Embryonic facial prominence (tissue), 1 donor: ENCODE results near the gene DENND4A.
"Not testable (repeated sequence)": the region's sequence is repeated elsewhere in the genome, so short reads cannot be mapped to it uniquely, and the experiment has no call there.

ENCODE experiments used
- DNase-seq: peaks from one replicate; pipeline ENCODE4 v3.0.0-alpha.2; 2016; ENCODE audit errors: extremely low spot score

DENND4A gene

DNA sequence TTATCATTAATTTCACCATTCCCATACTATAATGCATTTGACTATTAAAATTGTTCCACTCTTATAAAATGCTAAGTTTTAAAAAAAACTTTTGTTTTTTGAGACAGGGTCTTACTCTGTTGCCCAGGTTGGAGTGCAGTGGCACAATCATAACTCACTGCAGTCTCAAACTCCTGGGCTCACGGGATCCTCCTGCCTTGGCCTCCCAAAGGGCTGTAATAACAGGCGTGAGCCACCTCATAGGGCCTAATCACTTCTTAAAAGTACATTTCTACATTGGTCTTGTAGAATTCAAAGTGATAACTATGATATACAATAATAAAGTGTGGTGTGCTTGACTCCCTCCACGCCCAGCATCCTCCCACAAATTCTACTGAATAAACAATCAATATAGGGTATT lies 3.0 kb downstream of the DENND4A start:
- DNase-seq = no peak

DNA sequence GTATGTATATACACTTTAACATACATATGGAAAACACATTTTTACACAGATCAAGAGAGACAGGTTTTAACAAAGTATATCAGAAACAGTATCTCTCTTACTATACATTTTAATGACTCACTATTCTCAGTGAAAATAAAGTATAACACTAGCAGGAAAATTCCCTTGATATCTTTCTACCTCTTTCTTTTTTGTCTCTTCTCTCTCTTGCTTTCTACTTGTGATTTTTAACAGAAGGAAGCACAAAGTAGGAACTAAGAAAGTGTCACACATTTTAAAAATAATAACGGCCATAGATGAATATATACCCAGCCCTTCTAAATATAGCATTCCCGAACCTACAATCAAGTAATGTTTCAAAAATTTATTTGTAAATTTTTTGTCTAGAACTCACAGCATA lies 4.8 kb downstream of the DENND4A start:
- DNase-seq = no peak

DNA sequence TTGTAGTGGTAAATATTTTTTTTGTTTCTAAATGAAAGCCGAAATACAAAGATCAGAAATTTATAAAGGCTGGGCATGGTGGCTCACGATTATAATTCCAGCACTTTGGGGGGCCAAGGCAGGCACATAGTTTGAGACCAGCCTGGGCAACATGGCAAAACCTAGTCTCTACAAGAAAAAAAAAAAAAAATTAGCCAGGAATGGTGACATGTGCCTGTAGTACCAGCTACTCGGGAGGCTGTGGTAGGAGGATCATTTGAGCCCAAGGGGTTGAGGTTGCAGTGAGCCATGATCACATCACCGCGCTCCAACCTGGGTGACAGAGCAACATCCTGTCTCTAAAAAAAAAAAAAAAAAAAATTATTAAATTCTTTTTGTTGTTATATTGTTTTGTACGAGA lies 6.9 kb downstream of the DENND4A start:
- DNase-seq = no peak

DNA sequence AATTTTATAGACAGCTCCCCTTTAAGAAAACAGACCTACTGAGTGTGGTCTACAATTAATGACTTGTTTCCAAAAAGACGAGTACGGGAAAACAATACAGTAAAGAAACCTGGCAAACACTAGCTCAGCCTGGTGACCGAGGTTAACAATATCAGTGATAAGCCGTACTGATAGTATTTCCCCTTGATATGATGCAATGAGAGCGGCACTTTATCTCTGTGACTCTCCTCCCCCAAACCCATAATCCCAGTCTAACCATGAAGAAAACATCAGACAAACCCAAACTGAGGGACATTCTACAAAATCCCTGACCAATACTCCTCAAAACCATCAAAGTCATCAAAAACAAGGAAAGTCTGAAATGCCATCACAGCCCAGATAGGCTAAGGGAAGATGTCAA lies 8.2 kb downstream of the DENND4A start:
- DNase-seq = no peak

DNA sequence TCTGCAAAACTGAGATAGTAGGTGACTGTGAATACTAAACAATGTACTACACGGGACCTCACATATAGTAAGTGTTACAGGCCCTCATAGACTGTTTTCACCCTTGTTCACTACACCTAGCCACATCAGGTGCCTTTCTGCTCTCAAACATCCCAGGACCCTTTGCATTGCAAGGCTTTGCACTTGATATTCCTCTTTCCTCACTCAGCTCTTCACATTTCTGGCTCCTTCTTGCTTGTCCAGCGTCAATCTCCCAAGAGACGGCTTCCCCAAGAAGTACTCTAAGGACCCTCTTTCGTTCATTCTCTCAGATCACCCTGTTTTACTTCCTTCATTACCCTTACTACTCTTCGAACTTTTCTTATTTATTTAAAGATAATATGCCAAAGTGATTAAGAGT lies 10.0 kb downstream of the DENND4A start:
- DNase-seq = no peak

DNA sequence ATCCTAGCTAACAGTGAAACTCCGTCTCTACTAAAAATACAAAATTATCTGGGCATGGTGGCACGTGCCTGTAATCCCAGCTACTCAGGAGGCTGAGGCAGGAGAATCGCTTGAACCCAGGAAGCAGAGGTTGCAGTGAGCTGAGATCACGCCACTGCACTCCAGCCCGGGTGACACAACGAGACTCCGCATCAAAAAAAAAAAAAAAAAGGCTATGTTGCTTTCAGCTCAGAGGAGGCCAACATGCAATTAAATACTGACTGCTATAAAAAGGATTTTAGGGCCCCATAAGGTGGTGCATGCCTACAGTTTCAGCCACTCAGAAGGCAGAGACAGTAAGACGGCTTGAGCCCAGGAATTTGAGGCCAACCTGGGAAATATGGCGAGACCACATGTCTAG lies 13.4 kb downstream of the DENND4A start:
- DNase-seq = not testable (repeated sequence)

DNA sequence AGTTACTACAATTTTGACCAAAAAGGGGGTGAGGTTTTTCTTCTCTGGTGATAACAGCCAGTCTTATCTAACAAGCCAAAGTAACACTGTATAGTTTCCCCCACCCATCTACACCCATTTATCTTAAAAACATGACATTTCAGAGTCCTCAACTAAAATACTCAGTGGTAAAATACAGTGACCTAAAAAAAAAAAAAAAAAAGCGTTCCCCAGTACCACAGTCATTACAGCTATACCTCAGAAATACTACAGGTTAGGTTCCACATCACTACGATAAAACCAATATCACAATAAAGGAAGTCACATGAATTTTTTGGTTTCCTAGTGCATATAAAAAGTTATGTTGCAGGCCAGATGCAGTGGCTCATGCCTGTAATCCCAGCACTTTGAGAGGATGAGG lies 13.8 kb downstream of the DENND4A start:
- no peak for DNase-seq

DNA sequence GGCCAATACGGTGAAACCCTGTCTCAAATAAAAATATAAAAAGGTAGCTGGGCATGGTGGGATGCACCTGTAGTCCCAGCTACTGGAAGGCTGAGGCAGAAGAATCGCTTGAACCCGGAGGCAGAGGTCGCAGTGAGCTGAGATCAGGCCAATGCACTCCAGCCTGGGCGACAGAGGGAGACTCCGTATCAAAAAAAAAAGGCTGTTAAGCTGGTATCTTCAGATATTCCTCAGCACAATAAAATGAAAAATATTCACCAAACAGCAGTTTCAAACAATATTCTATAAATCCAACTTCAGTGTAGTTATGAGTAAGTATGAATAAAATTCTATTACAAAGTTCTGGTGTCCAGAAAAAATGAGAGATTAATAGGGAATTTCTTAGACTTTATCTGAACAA lies 14.2 kb downstream of the DENND4A start:
- DNase-seq = no peak

DNA sequence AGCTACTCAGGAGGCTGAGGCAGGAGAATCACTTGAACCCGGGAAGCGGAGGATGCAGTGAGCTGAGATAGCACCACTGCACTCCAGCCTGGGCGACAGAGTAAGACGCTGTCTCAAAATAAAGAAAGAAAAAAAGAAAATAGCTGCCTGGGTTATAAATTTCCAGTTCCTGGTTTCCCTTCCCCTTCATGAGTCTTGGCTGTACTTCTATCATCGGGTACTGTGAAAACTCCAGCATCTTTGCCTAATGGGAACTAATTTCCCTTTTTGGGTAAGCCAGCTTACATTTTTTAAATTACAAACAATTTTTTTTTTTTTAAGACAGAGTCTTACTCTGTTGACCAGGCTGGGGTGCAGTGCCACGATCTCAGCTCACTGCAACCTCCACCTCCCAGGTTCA lies 15.0 kb downstream of the DENND4A start:
- DNase-seq = no peak

DNA sequence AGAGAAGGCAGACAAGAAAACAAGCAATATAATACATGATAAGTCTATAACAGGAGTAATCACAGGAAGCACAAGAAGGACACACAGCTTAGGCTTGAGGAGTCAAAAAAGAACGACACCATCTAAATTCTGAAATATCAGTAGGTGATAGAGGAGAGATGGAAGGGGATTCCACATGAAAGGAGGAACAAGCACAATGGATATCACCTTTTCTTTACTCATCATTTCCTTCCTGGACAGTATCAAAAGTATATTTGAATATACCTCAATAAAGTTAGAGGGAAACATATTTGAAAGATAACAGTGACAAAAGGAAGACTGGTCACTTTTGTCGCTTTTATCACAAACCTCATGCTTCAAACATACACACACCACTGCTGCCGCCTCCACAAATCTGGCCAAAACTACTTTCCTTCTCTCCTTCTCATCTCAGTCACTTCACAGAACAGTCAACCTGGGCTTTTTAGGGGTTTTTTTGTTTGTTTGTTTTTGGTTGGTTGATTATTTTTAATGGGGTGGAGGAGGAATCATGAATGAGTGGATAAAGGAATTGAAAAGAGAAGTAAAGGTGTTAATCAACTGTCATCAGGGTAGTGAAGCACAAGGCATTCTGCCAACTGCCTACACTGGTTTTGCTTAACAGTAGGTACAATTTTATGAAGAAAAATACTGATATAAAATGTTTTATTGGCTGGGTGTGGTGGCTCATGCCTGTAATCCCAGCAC lies 18.5 kb downstream of the DENND4A start:
- DNase-seq = no peak

DNA sequence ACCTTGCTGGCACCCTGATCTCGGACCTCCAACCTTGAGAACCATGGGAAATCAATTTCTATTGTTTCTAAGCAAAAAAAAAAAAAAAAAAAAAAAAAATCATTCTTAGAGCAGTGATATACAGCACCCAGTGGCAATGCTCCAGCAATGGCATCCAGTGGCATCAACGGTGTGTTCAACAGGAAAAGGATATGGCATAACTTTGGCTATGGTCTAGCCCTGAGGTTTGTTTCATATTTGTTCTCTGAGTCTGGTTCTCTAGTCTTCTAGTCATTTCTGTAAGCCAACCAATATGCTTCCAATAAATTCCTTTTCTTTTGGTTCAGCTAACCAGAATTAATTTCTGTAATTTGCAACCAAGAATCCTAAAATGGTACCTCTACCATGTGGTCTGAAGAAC lies 19.2 kb downstream of the DENND4A start:
- no peak for DNase-seq

DNA sequence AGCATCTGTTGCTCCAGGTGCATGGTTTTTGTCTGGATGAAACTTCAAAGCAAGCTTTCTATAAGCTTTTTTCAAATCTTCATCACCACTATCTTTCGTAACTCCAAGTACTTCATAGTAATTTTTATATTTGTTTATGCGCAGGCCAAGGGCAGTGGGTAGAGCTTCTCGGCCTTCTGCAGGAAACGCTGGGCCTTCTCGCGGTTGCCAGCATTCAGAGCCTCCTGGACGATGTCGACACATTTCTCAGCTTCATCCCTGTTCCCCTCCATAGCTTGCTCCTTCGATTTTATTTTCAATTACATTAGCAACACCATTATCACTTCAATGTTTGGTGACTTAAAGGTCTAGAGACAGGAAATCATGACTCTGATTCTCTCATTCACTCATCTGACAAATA lies 20.2 kb downstream of the DENND4A start:
- DNase-seq = no peak

DNA sequence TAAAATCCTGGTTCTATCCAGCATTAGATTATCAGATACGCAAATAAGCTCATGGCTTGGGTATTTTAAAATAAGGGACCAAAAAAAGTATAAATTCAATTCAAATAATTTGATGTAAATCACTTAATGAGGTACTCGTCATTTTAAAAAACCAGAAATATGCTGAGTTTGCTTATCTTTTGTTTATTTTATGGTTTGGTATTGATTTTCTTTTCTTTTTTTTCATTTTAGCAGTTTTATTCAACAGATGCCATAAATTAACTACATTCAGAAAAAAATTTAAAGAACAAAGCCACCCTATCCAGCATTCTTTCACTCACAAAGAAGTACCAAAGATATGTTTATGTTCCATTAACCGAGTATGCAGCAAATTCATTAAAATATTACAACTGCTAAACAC lies 22.6 kb downstream of the DENND4A start:
- DNase-seq = no peak

DNA sequence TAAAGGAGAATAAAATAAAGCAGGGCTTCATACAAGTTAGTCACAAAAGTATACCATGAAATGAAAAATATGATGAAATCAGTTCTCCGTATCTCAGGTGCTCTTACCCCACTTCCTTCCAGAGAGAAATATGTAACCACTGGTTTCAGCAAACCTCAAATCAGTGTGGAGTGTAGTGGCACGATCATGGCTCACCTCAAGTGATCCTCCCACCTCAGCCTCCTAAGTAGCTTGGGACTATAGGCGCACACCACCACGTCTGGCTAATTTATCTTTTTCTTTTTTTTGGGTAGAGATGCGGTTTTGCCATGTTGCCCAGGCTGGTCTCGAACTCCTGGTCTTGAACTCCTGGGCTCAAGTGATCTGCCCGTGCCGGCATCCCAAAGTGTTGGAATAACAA lies 24.2 kb downstream of the DENND4A start:
- DNase-seq = no peak

DNA sequence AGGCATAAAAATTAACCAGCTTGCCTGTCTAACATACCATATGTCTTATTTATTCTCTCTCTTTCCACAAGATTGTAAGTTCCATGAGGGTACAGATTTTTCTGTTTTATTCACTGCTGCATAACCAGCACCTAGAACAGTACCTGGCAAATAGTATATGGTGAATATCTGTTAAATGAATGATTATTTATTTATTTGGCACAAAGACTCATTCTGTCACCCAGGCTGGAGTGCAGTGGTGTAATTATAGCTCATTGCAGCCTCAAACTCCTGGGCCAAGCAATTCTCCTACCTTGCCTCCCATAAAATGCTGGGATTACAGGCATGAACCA lies 24.9 kb downstream of the DENND4A start:
- no peak for DNase-seq

DNA sequence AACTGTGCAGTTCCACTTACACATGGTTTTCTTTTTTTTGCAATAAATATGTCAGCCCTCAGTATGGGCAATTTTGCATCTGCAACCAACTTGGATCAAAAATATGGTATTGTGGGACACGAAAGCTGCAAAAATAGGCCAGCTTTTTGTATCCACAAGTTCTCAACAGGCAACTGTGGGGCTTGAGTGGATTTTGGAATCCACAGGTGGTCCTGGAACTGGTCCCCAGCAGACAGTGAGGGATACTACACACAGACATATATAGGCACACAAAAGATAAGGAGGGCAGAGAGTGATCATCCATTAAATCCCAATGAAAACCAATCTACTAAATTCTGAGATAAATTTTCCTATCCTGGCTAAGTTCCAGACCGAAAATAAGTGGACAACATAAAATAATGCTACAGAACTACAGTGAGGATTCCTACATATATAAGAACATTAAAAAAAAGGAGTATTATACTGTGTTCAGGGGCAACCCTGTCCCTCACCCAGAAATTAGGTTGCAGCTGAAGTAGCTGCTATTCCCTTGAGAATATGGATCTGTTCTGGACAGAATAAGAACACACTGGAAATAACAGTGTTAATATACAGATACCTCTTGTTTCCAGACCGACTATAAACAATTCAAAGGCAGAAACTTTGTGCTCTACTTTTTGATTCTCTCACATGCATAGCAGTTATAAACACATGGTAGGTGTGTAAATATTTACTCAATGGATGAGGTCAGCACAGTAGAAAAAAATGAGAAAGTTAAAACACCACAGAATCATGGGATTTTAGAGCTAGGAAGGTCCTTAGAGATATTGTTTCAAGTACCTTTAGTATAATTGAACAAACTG lies 25.4 kb downstream of the DENND4A start:
- no peak for DNase-seq

DNA sequence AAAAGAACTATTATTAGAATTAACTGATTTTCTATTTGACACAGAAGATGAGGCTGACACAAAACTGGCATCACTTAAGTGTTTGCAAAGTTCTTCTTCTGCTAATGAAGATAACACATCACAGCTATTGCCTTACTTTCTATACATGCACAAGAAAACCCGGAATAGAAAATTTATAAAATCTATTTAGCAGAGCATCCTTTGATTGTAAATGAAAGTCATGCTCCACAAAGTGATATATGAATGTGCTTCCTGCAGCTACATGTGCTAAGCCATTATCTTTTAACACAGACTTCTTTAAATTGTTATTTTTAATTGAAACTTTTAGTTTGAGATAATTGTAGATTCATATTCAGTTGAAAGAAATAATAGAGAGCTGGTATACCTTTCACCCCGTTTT lies 27.0 kb downstream of the DENND4A start:
- no peak for DNase-seq

DNA sequence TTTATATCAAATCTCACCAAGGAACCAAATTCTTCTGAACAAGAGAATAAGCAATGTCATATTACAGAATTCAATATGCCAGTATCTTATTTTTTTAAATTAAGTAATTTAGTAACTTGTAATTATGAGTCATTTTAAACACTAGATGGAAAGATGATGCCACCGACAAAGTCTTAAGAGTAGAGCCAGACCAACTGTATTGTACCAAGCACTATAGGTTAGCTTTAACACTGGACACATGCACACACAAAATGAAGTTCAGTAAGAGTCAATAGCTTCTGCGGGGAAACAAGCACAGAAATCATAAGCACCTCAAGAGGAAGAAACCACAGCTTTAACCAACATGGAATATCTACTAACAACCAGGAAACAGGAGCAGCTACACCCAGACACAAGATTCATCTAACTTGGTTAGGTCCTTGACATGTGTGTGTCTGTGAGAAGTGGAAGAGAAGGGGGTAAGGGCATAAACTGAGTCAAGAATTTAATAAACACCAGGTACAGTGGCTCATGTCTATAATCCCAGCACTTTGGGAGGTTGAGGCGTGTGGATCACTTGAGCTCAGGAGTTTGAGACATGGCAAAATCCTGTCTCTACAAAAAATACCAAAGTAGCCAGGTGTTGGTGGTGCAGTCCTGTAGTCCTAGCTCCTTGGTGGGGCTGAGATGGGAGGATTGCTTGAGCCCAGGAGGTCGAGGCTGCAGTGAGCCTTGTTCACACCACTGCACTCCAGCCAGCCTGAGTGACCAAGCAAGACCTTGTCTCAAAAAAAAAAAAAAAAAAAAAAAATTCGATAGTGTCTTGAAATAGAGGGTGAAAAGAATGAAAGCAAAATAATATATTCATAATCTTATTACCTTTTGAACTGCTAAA lies 28.9 kb downstream of the DENND4A start:
- no peak for DNase-seq

DNA sequence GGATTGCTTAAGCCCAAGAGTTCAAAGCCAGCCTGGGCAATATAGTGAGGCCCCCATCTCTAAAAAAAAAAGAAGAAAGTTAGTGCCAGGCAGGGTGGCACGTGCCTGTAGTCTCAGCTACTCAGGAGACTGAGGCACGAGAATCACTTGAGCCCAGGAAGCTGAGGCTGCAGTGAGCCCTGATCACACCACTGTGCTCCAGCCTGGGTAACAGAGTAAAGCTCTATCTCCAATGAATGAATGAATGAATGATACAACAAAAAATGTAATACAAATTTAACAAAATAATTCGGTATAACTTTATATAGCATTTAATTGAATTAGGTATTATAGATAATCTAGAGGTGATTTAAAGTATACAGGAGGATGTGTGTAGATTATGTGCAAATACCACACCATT lies 29.7 kb downstream of the DENND4A start:
- DNase-seq = no peak

DNA sequence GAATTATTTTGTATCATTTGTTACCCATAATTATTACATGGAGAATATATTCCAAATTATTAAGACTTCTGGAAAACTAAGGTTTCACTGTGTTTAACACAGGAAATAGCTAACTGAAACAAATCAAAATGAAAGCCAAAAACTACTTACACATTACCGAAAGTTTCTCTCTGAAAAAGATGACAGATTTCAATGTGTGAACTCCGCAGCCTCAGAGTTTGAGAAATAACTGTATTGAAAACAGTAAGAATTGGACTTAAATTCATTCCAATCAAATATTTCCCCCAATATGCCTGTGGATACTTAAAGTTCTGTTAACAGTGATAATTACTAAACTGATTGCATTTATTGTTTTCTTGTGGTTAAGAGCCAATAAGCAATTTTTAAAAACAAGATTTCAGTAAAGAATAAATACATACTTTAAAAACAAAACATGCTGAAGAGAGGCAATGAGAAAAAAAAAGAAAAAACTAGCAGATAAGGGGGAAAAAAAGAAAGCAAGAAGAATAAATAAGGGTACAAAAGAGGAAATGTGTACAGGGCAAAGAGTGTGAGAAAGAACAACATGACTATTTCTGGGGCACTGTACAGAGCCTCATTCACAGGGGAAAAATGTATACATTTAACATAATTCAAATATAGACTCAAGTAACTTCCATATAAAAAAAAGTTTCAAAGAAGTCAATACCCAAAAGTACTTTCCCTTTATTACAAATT lies 30.7 kb downstream of the DENND4A start:
- DNase-seq = no peak

DNA sequence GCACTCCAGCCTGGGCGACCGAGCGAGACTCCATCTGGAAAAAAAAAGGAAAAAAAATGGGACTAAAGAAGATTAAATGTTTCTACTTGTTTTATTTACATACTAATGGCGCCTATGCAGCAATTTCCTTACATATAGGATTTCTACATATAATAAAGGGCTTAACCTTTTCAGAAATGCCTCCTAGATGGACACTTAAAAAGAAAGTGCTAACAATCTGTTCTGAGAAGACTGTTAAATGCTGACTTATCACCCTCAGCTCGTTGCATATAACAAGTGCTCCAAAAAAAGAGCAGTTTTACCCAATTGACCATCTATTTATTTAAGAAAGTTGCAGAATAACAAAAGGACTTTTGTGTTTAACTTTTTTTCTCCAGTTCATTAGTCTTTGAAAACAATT lies 32.7 kb downstream of the DENND4A start:
- DNase-seq = no peak

DNA sequence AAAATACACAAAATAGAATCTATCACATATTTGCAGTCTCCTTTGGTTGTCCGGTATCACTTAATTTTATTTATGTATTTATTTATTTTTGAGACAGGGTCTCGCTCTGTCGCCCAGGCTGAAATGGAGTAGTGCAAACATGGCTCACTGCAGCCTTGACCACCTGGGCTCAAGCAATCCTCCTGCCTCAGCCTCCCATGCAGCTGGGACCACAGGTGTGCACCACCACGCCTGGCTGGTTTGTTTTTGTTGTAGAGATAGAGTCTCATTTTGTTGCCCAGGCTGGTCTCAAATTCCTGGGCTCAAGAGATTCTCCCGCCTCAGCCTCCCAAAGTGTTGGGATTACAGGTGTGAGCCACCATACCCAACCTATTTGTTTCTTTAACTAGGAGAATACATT lies 33.9 kb downstream of the DENND4A start:
- DNase-seq = no peak
